Activated CD8-positive, alpha-beta T cell treated with anti-CD3 and anti-CD28 coated beads for 36 hours (primary cell): ENCODE results near the gene GLYR1. TPM values are rescaled to one million over a fixed set of nuclear protein-coding genes. Genes with fewer than 3 reads are reported as not detected.
A peak's percentile ranks its signal among the peaks of the same experiment; 100 is the strongest.
"Not testable (repeated sequence)": the region's sequence is repeated elsewhere in the genome, so short reads cannot be mapped to it uniquely, and the experiment has no call there.

Experiments
- ATAC-seq: fragments of 200-7000 bp; cut with Tn5 transposase; one replicate; pipeline ENCODE4 v1.10.0; 2021; ENCODE audit warnings: mild to moderate bottlenecking, moderate library complexity
- CTCF ChIA-PET: fragments of 350-600 bp; sonication (Branson Sonifier 250); formaldehyde crosslinking; loops from one replicate; lab custom pipeline; 2021; ENCODE audit warnings: antibody characterized with exemption; lab: Charles Lee
- POLR2A ChIA-PET: fragments of 350-600 bp; sonication (Branson Sonifier 250); formaldehyde crosslinking; loops from one replicate; lab custom pipeline; 2021; ENCODE audit warnings: antibody characterized with exemption; lab: Charles Lee
- DNase-seq: peaks from one replicate; pipeline ENCODE4 v3.0.0-alpha.2; 2020
- H3K27ac Mint-ChIP-seq: one replicate; pipeline ENCODE4 v1.8.0; 2021; ENCODE audit warnings: mild to moderate bottlenecking, mixed read lengths
- H3K27me3 Mint-ChIP-seq: one replicate; pipeline ENCODE4 v1.8.0; 2021; ENCODE audit warnings: mixed read lengths
- H3K36me3 Mint-ChIP-seq: one replicate; pipeline ENCODE4 v1.8.0; 2021; ENCODE audit warnings: low read depth, mixed read lengths
- H3K4me1 Mint-ChIP-seq: one replicate; pipeline ENCODE4 v1.8.0; 2021; ENCODE audit warnings: low read depth, mixed read lengths
- H3K4me3 Mint-ChIP-seq: one replicate; pipeline ENCODE4 v1.8.0; 2021; ENCODE audit warnings: mild to moderate bottlenecking, moderate library complexity, mixed read lengths
- H3K9me3 Mint-ChIP-seq: one replicate; pipeline ENCODE4 v1.8.0; 2021; ENCODE audit warnings: mixed read lengths
- CTCF ChIP-seq: fragments of 200-600 bp; IDR thresholded peaks from one replicate; pipeline ENCODE4 v1.8.0; 2022; ENCODE audit warnings: antibody characterized with exemption, mild to moderate bottlenecking
- intact Hi-C: fragments of 100-400 bp; cut with micrococcal nuclease; formaldehyde crosslinking; loops from one replicate; pipeline ENCODE4 v1.10.0; 2022
- total RNA-seq, 2 experiments: library from RNA; stranded (reverse); gene quantifications; one replicate each; pipeline ENCODE4 v1.2.3, GENCODE V29; 2021

GLYR1 gene
- total RNA-seq, result 10 to 100 TPM; 63.7 to 64.8 TPM

GRCh38 chr16:4846901-4847773, at the start of gene GLYR1, which contains the start of gene UBN1:
TSS of gene GLYR1 (minus strand) at chr16:4847288. CDS start at chr16:4847265, 23 bp downstream.
TSS of gene UBN1 (plus strand) at chr16:4847481. CDS start at chr16:4852918, 5,437 bp downstream.
- H3K27ac Mint-ChIP-seq, result peak within 1 kb of the TSS; percentile 84
- H3K27me3 Mint-ChIP-seq, result no peaks in the 10 kb centered on the region
- peak within 1 kb of the TSS; percentile 83 for H3K4me3 Mint-ChIP-seq
- intact Hi-C loops, result loop anchor here (10.0 kb wide), 1 partner anchor 82 kb away; the partner anchor contains the start of gene ZNF500
- TF ChIP-seq CTCF, result no peak
- ChIA-PET CTCF (interaction anchor here (1.0 to 1.2 kb wide), 2 partner anchors 13 to 109 kb away, joined by 3 read pairs; no protein-coding TSS in a partner anchor), POLR2A (interaction anchor here (0.8 to 2.5 kb wide), 3 partner anchors 19 to 80 kb away, joined by 3 to 10 read pairs (median 3); partner anchors contain the start of gene ZNF500)
- no peaks in the 10 kb centered on the region for H3K9me3 Mint-ChIP-seq
- ATAC-seq (peak; percentile 94), DNase-seq (peak; percentile 100)
- peaks cover 28% of the 10 kb centered on the region for H3K36me3 Mint-ChIP-seq
- peaks cover 53% of the 10 kb centered on the region for H3K4me1 Mint-ChIP-seq

GRCh38 chr16:4896761-4897160, 49.7 kb upstream of the GLYR1 start:
- H3K4me1 Mint-ChIP-seq, intact Hi-C loops, DNase-seq, CTCF ChIA-PET, H3K4me3 Mint-ChIP-seq, H3K36me3 Mint-ChIP-seq, H3K27me3 Mint-ChIP-seq, POLR2A ChIA-PET, H3K27ac Mint-ChIP-seq, H3K9me3 Mint-ChIP-seq, ATAC-seq: not testable (repeated sequence)

GRCh38 chr16:4895366-4895765, 48.3 kb upstream of the GLYR1 start:
- Mint-ChIP-seq H3K36me3 (no peaks in the 10 kb centered on the region), H3K9me3 (no peaks in the 10 kb centered on the region), H3K27me3 (no peaks in the 10 kb centered on the region), H3K4me1 (no peaks in the 10 kb centered on the region), H3K4me3 (no peak overlapping the region), H3K27ac (no peak overlapping the region)
- intact Hi-C loops, result no loop called here
- ATAC-seq, result no peak
- CTCF ChIA-PET, result no interaction called here
- DNase-seq, result no peak
- POLR2A ChIA-PET, result no interaction called here
- no peak for TF ChIP-seq CTCF

- H3K4me3 Mint-ChIP-seq, result no peak overlapping the region
- DNase-seq (no peak), ATAC-seq (no peak)
- no peaks in the 10 kb centered on the region for H3K36me3 Mint-ChIP-seq
- H3K4me1 Mint-ChIP-seq, result no peaks in the 10 kb centered on the region
- intact Hi-C loops, result no loop called here
- TF ChIP-seq CTCF, result no peak
- no peaks in the 10 kb centered on the region for H3K9me3 Mint-ChIP-seq
- H3K27me3 Mint-ChIP-seq, result no peaks in the 10 kb centered on the region
- POLR2A ChIA-PET, result no interaction called here
- H3K27ac Mint-ChIP-seq, result no peak overlapping the region
- CTCF ChIA-PET, result interaction anchor here (0.6 kb wide), 1 partner anchor 237 kb away, joined by 3 read pairs; no protein-coding TSS in a partner anchor
These were observed 47.4 kb upstream of the GLYR1 start for GRCh38 chr16:4894276-4895150.

GRCh38 chr16:4893103-4893862, 46.2 kb upstream of the GLYR1 start:
- no peak overlapping the region for H3K4me3 Mint-ChIP-seq
- no peaks in the 10 kb centered on the region for H3K4me1 Mint-ChIP-seq
- no peaks in the 10 kb centered on the region for H3K9me3 Mint-ChIP-seq
- POLR2A ChIA-PET, result no interaction called here
- CTCF ChIA-PET, result interaction anchor here (0.6 kb wide), 1 partner anchor 236 kb away, joined by 3 read pairs; no protein-coding TSS in a partner anchor
- ATAC-seq, result no peak
- no peak overlapping the region for H3K27ac Mint-ChIP-seq
- H3K36me3 Mint-ChIP-seq, result no peaks in the 10 kb centered on the region
- no peak for TF ChIP-seq CTCF
- H3K27me3 Mint-ChIP-seq, result no peaks in the 10 kb centered on the region
- intact Hi-C loops, result no loop called here
- no peak for DNase-seq
